HepG2 (cell line): ENCODE results near the gene PYCR2. TPM values are rescaled to one million over a fixed set of nuclear protein-coding genes. Genes with fewer than 3 reads are reported as not detected.

Experiments used
- ATF7-NPFF ChIP-seq: sonication (generic); formaldehyde crosslinking; IDR thresholded peaks from 2 replicates; pipeline ENCODE4 v1.8.1; 2023; ENCODE audit warnings: mild to moderate bottlenecking, low read depth, missing genetic modification reagents, moderate library complexity
- BRD4 ChIP-seq: sonication (generic); formaldehyde crosslinking; IDR thresholded peaks from 2 replicates; pipeline ENCODE4 v1.4.0; 2020; ENCODE audit warnings: missing genetic modification reagents
- CHD4 ChIP-seq: fragments of 200-600 bp; sonication (generic); IDR thresholded peaks from 2 replicates; pipeline ENCODE4 v1.7.0; 2017; ENCODE audit warnings: mild to moderate bottlenecking, low read length, borderline replicate concordance
- HES4 ChIP-seq: sonication (generic); formaldehyde crosslinking; IDR thresholded peaks from 2 replicates; pipeline ENCODE4 v1.9.0; 2021; ENCODE audit warnings: mild to moderate bottlenecking, missing genetic modification reagents, borderline replicate concordance
- IRF2 ChIP-seq: IDR thresholded peaks from 2 replicates; pipeline ENCODE4 v1.6.1; 2018; ENCODE audit warnings: missing genetic modification reagents, missing compliant biosample characterization
- JUNB ChIP-seq: sonication (generic); formaldehyde crosslinking; IDR thresholded peaks from 2 replicates; pipeline ENCODE4 v1.8.0; 2022; ENCODE audit warnings: missing genetic modification reagents, mild to moderate bottlenecking, borderline replicate concordance
- KDM4B ChIP-seq: sonication (generic); formaldehyde crosslinking; IDR thresholded peaks from 2 replicates; pipeline ENCODE4 v1.4.0; 2020; ENCODE audit warnings: missing genetic modification reagents
- MAFG ChIP-seq: sonication (generic); formaldehyde crosslinking; IDR thresholded peaks from 2 replicates; pipeline ENCODE4 v1.5.1; 2020; ENCODE audit warnings: mild to moderate bottlenecking, missing genetic modification reagents
- PAXIP1 ChIP-seq: sonication (generic); formaldehyde crosslinking; conservative IDR thresholded peaks from 2 replicates; pipeline ENCODE4 v1.4.0; 2020; ENCODE audit warnings: mild to moderate bottlenecking, missing genetic modification reagents, moderate library complexity
- PPARG ChIP-seq: conservative IDR thresholded peaks from 2 replicates; pipeline ENCODE4 v1.6.1; 2016; ENCODE audit warnings: missing biosample characterization, missing genetic modification reagents
- RFX5 ChIP-seq: IDR thresholded peaks from 2 replicates; pipeline ENCODE4 v1.6.1; 2011; ENCODE audit warnings: low read depth, low read length, improper control_type of control experiment
- SOX13 ChIP-seq, 3 experiments: fragments of 450-650 bp in 1 of 3; sonication (generic) in 1 of 3; formaldehyde crosslinking in 1 of 3; IDR thresholded peaks in 2 of 3; conservative IDR thresholded peaks in 1 of 3; 2 replicates each; pipeline versions ENCODE4 v1.5.0 to v1.6.1; 2016 to 2020; ENCODE audit warnings: antibody characterized with exemption in 1 of 3, mild to moderate bottlenecking in 1 of 3, missing compliant biosample characterization in 1 of 3, missing genetic modification reagents in 1 of 3, moderate library complexity in 1 of 3
- SOX5 ChIP-seq: IDR thresholded peaks from 2 replicates; pipeline ENCODE4 v1.6.1; 2016; ENCODE audit warnings: borderline replicate concordance
- TARDBP ChIP-seq: sonication (generic); formaldehyde crosslinking; IDR thresholded peaks from 2 replicates; pipeline ENCODE4 v1.8.0; 2022; ENCODE audit warnings: mild to moderate bottlenecking, missing genetic modification reagents
- ZBTB7A ChIP-seq: sonication (generic); formaldehyde crosslinking; IDR thresholded peaks from 2 replicates; pipeline ENCODE4 v1.8.0; 2022; ENCODE audit warnings: mild to moderate bottlenecking, missing genetic modification reagents
- ZBTB7B ChIP-seq: sonication (generic); formaldehyde crosslinking; IDR thresholded peaks from 2 replicates; pipeline ENCODE4 v1.4.0; 2020; ENCODE audit warnings: missing genetic modification reagents
- ZNF3 ChIP-seq: IDR thresholded peaks from 2 replicates; pipeline ENCODE4 v1.7.0; 2017; ENCODE audit warnings: inconsistent platforms
- ZNF546 ChIP-seq: sonication (generic); formaldehyde crosslinking; conservative IDR thresholded peaks from 2 replicates; pipeline ENCODE4 v1.8.1; 2023; ENCODE audit warnings: mild to moderate bottlenecking, missing genetic modification reagents
- ZNF790 ChIP-seq: sonication (generic); formaldehyde crosslinking; IDR thresholded peaks from 2 replicates; pipeline ENCODE4 v1.8.0; 2022; ENCODE audit warnings: missing genetic modification reagents, mild to moderate bottlenecking, borderline replicate concordance
- polyA plus RNA-seq, 8 experiments: library from polyadenylated mRNA; depleted of rRNA in 3 of 8; stranded (reverse) in 7 of 8; unstranded in 1 of 8; fragments of >200 nt; fragmentation: Illumina TruSeq in 4 of 8; extraction: Trizol in 4 of 8; gene quantifications; 2 replicates each; pipeline versions ENCODE4 v1.2.1 to v1.2.3, GENCODE V29; 2011 to 2016; ENCODE audit warnings: low read depth in 4 of 8, missing spikeins in 1 of 8, mixed read lengths in 1 of 8; ENCODE audit not compliant: insufficient read depth in 1 of 8
- total RNA-seq, 5 experiments: library from RNA; depleted of rRNA; stranded (reverse); fragments of >200 nt; fragmentation: Illumina TruSeq; extraction: Trizol; gene quantifications; 2 replicates each; pipeline ENCODE4 v1.2.3, GENCODE V29; 2016; ENCODE audit warnings: low read depth in 1 of 5
- TF ChIP-seq, protein P1 (sequence below): sonication (generic); formaldehyde crosslinking; IDR thresholded peaks from 2 replicates; pipeline ENCODE4 v1.8.0; 2022; ENCODE audit warnings: missing genetic modification reagents, mild to moderate bottlenecking, borderline replicate concordance
- TF ChIP-seq, protein P2 (sequence below): sonication (generic); formaldehyde crosslinking; IDR thresholded peaks from 2 replicates; pipeline ENCODE4 v1.5.1; 2020; ENCODE audit warnings: mild to moderate bottlenecking, missing genetic modification reagents, moderate library complexity

The PYCR2 gene
- total and polyA plus RNA-seq, 2 of the 13 experiments (the other 11 are each of a cell fraction or from before 2014, with no cell fraction given) = 47.2 to 47.8 TPM

DNA sequence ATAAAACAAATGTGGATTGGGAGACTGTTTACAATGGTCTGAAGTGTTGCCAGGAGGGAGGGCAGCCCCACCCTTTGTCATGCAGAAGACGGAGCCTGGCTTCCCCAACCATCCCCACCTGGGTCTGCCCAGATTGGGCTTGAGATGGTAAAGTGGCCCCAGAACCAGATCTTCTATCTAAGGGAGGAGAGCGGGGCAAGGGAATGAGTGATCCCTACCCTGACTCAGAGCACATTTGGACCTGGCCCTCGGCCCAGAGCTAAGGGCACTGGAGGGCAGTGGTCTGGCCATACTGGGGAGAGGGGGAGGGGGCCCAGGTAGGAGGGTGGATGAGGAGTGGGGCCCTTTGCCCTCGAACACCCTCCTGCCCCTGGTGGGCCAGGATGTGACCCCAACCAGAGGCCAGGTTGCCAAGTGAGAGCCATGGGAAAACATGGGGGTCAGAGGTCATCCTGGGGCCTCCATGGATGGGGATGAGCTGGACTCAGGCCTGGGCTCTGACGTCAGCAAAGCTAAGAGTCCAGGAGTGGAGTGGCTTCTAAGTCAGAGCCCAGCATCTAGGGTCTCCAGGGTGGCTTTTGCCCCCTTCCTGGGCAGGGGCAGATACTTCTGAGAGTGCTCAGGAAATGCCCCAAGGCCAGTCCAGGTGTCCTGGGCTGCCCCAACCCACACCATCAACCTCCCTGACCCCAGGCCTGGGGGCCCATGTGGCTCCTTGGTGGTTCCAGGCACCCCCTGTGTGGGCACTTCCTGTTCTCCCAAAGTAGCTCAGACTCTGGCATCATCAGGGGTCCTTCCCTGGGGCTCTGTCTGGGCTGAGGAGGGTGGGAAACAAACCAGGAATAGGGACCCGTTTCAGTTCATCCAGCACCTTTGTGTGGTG lies 33.5 kb downstream of the PYCR2 start (continued):
- TF ChIP-seq SOX13 (IDR thresholded peaks at IDR 0.05) = no peak
- TF ChIP-seq SOX13 (CRISPR knock-in tag; conservative IDR thresholded peaks at IDR 0.05 in 1 of 2, IDR thresholded peaks at IDR 0.05 in 1 of 2) = peak in 1 of 2 experiments; percentile 43; a peak in 1 of 4 replicates
- no peak for TF ChIP-seq IRF2 (CRISPR knock-in tag)
- TF ChIP-seq BRD4 (CRISPR knock-in tag) = no peak
- 0 out of 2 replicates have a peak, but pooled peaks have one; percentile 76 for TF ChIP-seq ZBTB7B (CRISPR knock-in tag)
- TF ChIP-seq PAXIP1 (CRISPR knock-in tag) = peak; percentile 70
- TF ChIP-seq ZNF3 (CRISPR knock-in tag) = no peak
- TF ChIP-seq ZNF546 = no peak
- no peak for TF ChIP-seq ZNF790 (CRISPR knock-in tag)
- no peak for TF ChIP-seq TARDBP (CRISPR knock-in tag)
- 0 out of 2 replicates have a peak, but pooled peaks have one; percentile 35 for TF ChIP-seq ATF7-NPFF
- TF ChIP-seq MAFG (CRISPR knock-in tag) = no peak
- peak; percentile 74 for TF ChIP-seq PPARG (CRISPR knock-in tag)
- TF ChIP-seq, protein P1, sequence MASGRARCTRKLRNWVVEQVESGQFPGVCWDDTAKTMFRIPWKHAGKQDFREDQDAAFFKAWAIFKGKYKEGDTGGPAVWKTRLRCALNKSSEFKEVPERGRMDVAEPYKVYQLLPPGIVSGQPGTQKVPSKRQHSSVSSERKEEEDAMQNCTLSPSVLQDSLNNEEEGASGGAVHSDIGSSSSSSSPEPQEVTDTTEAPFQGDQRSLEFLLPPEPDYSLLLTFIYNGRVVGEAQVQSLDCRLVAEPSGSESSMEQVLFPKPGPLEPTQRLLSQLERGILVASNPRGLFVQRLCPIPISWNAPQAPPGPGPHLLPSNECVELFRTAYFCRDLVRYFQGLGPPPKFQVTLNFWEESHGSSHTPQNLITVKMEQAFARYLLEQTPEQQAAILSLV (CRISPR knock-in tag) = no peak
- no peak for TF ChIP-seq RFX5
- TF ChIP-seq SOX5 (CRISPR knock-in tag) = peak; percentile 28; the same call in 1 of the 2 replicates
- no peak for TF ChIP-seq JUNB (CRISPR knock-in tag)
- 0 out of 2 replicates have a peak, but pooled peaks have one; percentile 52 for TF ChIP-seq KDM4B (CRISPR knock-in tag)
- no peak for TF ChIP-seq CHD4
- TF ChIP-seq ZBTB7A (CRISPR knock-in tag) = peak; percentile 76
- TF ChIP-seq HES4 = no peak
- TF ChIP-seq, protein P2, sequence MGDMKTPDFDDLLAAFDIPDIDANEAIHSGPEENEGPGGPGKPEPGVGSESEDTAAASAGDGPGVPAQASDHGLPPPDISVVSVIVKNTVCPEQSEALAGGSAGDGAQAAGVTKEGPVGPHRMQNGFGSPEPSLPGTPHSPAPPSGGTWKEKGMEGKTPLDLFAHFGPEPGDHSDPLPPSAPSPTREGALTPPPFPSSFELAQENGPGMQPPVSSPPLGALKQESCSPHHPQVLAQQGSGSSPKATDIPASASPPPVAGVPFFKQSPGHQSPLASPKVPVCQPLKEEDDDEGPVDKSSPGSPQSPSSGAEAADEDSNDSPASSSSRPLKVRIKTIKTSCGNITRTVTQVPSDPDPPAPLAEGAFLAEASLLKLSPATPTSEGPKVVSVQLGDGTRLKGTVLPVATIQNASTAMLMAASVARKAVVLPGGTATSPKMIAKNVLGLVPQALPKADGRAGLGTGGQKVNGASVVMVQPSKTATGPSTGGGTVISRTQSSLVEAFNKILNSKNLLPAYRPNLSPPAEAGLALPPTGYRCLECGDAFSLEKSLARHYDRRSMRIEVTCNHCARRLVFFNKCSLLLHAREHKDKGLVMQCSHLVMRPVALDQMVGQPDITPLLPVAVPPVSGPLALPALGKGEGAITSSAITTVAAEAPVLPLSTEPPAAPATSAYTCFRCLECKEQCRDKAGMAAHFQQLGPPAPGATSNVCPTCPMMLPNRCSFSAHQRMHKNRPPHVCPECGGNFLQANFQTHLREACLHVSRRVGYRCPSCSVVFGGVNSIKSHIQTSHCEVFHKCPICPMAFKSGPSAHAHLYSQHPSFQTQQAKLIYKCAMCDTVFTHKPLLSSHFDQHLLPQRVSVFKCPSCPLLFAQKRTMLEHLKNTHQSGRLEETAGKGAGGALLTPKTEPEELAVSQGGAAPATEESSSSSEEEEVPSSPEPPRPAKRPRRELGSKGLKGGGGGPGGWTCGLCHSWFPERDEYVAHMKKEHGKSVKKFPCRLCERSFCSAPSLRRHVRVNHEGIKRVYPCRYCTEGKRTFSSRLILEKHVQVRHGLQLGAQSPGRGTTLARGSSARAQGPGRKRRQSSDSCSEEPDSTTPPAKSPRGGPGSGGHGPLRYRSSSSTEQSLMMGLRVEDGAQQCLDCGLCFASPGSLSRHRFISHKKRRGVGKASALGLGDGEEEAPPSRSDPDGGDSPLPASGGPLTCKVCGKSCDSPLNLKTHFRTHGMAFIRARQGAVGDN = peak; percentile 80
